Activated CD8-positive, alpha-beta memory T cell treated with anti-CD3 and anti-CD28 coated beads for 4 hours (primary cell): ENCODE data around the gene KCNJ18.
"Not testable (repeated sequence)": the region's sequence is repeated elsewhere in the genome, so short reads cannot be mapped to it uniquely, and the experiment has no call there.

Experiments used
- DNase-seq, 2 donors: peaks; one replicate each; pipeline ENCODE4 v3.0.0-alpha.2; 2020; ENCODE audit warnings: low read depth in 2 of 2

Gene KCNJ18

DNA sequence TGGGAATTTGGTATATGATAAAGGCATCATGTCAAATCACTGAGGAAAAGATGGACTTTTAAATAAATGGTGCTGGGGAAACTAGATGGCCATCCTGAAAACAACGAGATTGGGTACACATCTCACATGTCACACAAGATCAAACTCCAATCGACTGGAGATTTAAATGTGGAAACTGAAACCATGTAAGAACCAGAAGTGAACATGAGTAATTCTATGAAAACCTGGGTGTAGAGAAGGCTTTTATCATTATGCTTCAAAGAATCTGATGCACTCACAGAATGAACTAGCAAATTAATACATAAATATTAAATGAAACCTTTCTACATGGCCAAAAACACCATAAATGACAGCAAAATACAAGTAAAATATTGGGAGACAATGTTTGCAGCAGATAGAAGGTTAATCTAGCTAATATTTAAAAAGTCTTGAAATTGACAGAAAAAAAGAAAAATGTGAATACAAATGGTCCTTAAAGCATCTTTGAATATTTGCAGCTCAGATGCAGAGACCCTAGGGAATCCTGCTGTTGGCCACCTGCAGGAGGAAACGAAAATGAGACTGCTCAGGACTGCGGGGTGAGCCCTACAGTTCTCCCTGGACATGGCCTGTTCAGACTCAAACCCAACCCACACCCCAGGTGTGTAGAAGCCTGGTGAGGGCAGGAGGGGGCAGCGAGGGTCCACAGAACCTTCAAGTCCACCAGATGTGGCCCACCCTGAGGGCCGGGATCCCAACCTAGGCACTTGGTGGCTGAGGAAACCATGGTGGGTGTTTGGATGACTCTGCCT lies 32.1 kb downstream of the KCNJ18 start:
- not testable (repeated sequence) for DNase-seq

DNA sequence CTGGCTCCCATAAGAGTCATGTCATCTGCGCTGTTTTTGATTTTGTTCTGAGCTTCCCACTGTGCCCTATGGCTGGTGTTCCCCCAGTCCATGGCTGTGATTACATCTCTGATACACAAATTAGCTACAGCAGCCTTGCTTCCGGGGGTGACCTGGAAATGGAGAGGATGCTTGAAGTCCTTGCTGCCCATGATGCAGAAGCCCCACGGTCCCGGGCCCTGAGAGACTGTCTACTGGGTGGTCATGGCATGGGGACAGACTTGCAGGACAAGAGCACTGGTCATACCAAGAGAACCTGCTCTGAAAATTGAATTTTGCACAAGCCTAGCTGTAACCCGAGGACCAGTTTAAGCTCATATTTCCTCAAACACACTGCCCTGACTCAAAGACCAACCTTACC lies 38.8 kb downstream of the KCNJ18 start:
- not testable (repeated sequence) for DNase-seq

GRCh38 chr17:21733931-21734330 lies 41.6 kb downstream of the KCNJ18 start:
- DNase-seq = not testable (repeated sequence)

- DNase-seq = not testable (repeated sequence)
Measured at GRCh38 chr17:21735814-21736213, 43.5 kb downstream of the KCNJ18 start.

GRCh38 chr17:21737015-21737580 lies 44.8 kb downstream of the KCNJ18 start:
- not testable (repeated sequence) for DNase-seq

GRCh38 chr17:21738241-21738640 lies 45.9 kb downstream of the KCNJ18 start:
- not testable (repeated sequence) for DNase-seq

- not testable (repeated sequence) for DNase-seq
Measured at GRCh38 chr17:21738877-21739474, 46.7 kb downstream of the KCNJ18 start.

GRCh38 chr17:21739485-21739884 lies 47.2 kb downstream of the KCNJ18 start:
- DNase-seq = not testable (repeated sequence)

DNA sequence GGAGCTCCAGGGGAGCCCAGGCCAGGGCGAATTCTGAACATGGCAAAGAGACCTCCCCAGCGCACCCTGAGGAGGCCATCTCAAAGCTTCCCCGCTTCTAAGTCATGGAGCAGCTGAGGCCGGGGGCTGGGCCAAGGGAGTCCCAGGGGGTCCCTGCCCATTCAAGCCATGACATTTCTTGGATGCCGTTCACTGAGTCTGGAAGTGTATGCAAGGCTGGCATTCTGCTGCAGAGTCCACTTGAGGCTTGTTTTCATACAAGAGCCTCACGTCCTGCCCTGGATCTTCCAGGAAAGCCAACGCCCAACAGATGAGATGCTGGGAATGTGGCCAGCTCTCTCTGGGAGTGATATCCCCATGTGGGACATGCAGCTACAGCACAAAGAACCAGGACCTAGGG lies 48.5 kb downstream of the KCNJ18 start:
- DNase-seq = not testable (repeated sequence)

- not testable (repeated sequence) for DNase-seq
Measured at GRCh38 chr17:21741520-21741919, 49.2 kb downstream of the KCNJ18 start.

DNA sequence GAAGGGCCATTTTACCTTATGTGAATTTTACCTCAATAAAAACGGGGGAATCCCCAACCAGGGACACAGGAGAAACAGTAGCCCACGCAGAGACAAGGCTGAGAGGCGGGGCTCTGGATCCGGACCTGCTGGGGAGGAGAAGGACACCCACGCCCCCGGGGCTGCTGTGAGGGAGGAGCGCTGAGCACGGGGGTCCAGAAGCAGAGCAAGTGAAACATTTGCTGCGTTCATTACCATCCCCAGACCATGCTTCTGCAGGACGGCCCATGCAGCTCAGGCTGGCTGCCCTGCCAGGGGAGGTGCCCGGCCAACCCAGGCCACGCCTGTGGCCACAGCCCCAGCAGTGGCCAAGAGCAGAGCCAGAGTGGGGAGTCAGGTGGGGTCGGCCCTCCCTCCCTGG lies 50.0 kb downstream of the KCNJ18 start:
- no peak for DNase-seq

DNA sequence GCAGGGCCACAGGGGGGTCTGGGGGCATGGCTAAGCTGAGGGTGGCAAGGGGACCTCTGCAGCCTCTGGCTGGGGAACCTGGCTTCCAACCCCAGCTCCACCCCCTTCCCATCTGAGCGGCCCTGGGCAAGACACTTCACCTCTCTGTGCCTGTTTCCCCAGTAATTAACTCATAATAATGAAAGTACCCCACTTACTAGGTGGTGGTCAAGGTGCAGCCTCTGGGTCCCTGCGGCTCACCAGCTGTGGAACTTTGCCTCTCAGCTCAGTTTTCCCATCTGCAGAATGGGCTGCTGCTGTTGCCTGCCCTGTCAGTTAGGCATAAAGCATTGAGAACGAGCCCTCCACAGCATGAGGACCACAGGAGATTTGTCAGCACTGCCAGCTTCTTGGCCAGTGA lies 51.8 kb downstream of the KCNJ18 start:
- DNase-seq = not testable (repeated sequence)

DNA sequence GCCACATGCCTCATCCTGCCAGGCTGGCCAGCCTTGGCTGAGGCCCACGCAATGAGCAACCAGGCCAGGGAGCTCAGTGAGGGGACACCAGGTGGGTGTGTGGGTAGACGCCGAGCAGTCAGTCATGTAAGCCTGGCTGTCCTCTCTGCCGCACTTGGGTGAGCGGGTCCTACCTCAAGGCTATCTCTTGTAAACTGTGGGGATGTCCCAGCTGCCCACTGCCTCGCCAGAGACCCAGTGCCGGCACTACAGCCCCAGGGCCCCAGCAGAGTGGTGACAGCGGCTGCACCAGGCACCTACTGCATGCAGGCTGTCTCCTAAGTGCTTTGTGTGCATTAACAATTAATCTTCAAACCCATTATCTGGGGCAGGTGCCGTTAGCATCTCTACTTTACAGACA lies 52.3 kb downstream of the KCNJ18 start:
- not testable (repeated sequence) for DNase-seq

- not testable (repeated sequence) for DNase-seq
Measured at GRCh38 chr17:21745385-21746054, 53.2 kb downstream of the KCNJ18 start.

DNA sequence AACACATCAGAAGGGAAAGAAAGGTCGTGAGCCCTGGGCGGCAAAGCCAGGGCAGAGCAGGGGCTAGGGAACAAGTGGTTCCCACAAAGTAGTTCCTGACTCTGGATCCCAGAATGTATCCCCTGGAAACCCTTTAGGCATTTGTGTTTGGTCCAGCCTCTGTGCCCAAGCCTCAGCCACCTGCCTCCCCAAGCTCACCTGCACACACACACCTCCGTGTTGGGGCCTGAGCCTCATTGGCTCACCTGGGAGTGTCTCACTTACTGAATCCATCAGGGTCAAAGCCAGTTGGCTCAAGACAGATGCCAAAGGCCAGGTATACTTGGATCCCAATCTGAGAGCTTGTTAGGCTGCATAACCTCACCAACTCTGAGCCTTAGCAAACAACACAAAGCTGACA lies 54.1 kb downstream of the KCNJ18 start:
- DNase-seq = not testable (repeated sequence)

GRCh38 chr17:21747195-21747915 lies 55.0 kb downstream of the KCNJ18 start:
- not testable (repeated sequence) for DNase-seq

GRCh38 chr17:21748686-21749085 lies 56.4 kb downstream of the KCNJ18 start:
- DNase-seq = not testable (repeated sequence)

- DNase-seq = not testable (repeated sequence)
Measured at GRCh38 chr17:21749696-21750531, 57.6 kb downstream of the KCNJ18 start.

- DNase-seq = not testable (repeated sequence)
Measured at GRCh38 chr17:21751111-21751510, 58.8 kb downstream of the KCNJ18 start.
